Measurements from ENCODE around the gene ARPC1B. TPM values are rescaled to one million over a fixed set of nuclear protein-coding genes. Genes with fewer than 3 reads are reported as not detected.

The ARPC1B gene
- total and polyA plus RNA-seq, 9 of the 15 experiments (the other 6 are each of a cell fraction or from before 2014, with no cell fraction given), result 6.7 to 357 (median 211) TPM

GRCh38 chr7:99408379-99409191, 34.1 kb downstream of the ARPC1B start, which contains the start of the genes BUD31 and PDAP1 (continued):
- TF ChIP-seq FOXO4 (CRISPR knock-in tag; IDR thresholded peaks at IDR 0.05), result no peak
- TF ChIP-seq PML (IDR thresholded peaks at IDR 0.05; ENCODE audit: low read length), result peak; percentile 84
- TF ChIP-seq HDAC2 (IDR thresholded peaks at IDR 0.05), result no peak
- TF ChIP-seq ZBTB34 (CRISPR knock-in tag; IDR thresholded peaks at IDR 0.05), result no peak
- peak; percentile 72; the same call in 1 of the 2 replicates for TF ChIP-seq MXI1 (IDR thresholded peaks at IDR 0.05; ENCODE audit: low read depth, low read length)
- no peak for TF ChIP-seq DLX4 (CRISPR knock-in tag; IDR thresholded peaks at IDR 0.05)
- peak; percentile 84; the same call in 1 of the 2 replicates for TF ChIP-seq TAF7 (tag; IDR thresholded peaks at IDR 0.05)
- TF ChIP-seq MTA1 (IDR thresholded peaks at IDR 0.05; ENCODE audit: borderline replicate concordance), result peak; percentile 91
- TF ChIP-seq DACH1 (IDR thresholded peaks at IDR 0.05; ENCODE audit: partially characterized antibody), result peak; percentile 99
- peak; percentile 55; the same call in 1 of the 2 replicates for TF ChIP-seq ZBTB26 (CRISPR knock-in tag; IDR thresholded peaks at IDR 0.05)
- TF ChIP-seq RUNX1 (IDR thresholded peaks at IDR 0.05; ENCODE audit: low read depth), result 0 out of 2 replicates have a peak, but pooled peaks have one; percentile 75
- TF ChIP-seq MAFG (tag; conservative IDR thresholded peaks at IDR 0.05), result no peak
- TF ChIP-seq MCM2 (IDR thresholded peaks at IDR 0.05; ENCODE audit: low read depth), result no peak
- no peak for TF ChIP-seq SREBF2 (CRISPR knock-in tag; IDR thresholded peaks at IDR 0.05)
- no peak for TF ChIP-seq ASH1L (IDR thresholded peaks at IDR 0.05; ENCODE audit: borderline replicate concordance, low read depth, partially characterized antibody)
- no peak for TF ChIP-seq ZNF717 (CRISPR knock-in tag; IDR thresholded peaks at IDR 0.05)
- TF ChIP-seq PKNOX1 (IDR thresholded peaks at IDR 0.05), result peak; percentile 63
- no peak for TF ChIP-seq ZNF134 (CRISPR knock-in tag; conservative IDR thresholded peaks at IDR 0.05)
- TF ChIP-seq HINFP (tag; conservative IDR thresholded peaks at IDR 0.05; ENCODE audit: low read depth), result peak; percentile 94

Measured in K562 (cell line).